Measurements from ENCODE around the gene PILRA. TPM values are rescaled to one million over a fixed set of nuclear protein-coding genes. Genes with fewer than 3 reads are reported as not detected.

The PILRA gene
- total and polyA plus RNA-seq, 9 donors = 1.5 to 25.9 (median 4.8) TPM

GRCh38 chr7:100394077-100394476 lies 20.8 kb downstream of the PILRA start:
- no peak for DNase-seq
- intact Hi-C loops (cut with DNase I) = no loop called here
- 62 to 79% (median 68%) methylated on average over 2 of the region's 2 CpGs for WGBS, 3 donors
- H3K27ac ChIP-seq = no peak overlapping the region
- no peaks in the 10 kb centered on the region for H3K36me3 ChIP-seq
- peaks cover 4% of the 10 kb centered on the region for H3K4me1 ChIP-seq (ENCODE audit: insufficient read depth)
- H3K9me3 ChIP-seq = no peaks in the 10 kb centered on the region
- H3K27me3 ChIP-seq = no peaks in the 10 kb centered on the region
- no peak for TF ChIP-seq POLR2A (IDR thresholded peaks at IDR 0.05)
- no peak for TF ChIP-seq CTCF (IDR thresholded peaks at IDR 0.05)
- TF ChIP-seq EP300 (IDR thresholded peaks at IDR 0.05) = no peak
- H3K4me3 ChIP-seq = no peak overlapping the region

DNA sequence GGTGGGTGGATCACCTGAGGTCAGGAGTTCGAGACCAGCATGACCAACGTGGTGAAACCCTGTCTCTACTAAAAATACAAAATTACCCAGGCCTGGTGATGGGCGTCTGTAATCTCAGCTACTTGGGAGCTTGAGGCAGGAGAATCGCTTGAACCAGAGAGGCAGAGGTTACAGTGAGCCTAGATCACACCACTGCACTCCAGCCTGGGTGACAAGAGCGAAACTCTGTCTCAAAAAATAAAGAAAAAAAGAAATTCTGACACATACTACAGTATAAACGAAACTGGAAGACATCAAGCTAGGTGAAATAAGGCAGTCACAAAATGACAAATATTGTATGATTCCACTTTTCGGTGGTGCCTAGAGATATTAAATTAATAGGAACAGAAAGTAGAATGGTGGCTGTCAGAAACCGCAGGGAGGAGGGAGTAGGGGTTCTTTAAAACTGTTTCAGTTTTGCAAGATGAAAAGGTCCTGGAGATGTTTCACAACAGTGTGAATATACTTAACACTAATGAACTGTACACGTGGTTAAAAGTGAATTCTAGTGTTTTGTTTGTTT lies 23.2 kb downstream of the PILRA start:
- DNase-seq = no peak
- intact Hi-C loops (cut with DNase I) = no loop called here
- Histone ChIP-seq H3K36me3 (no peaks in the 10 kb centered on the region), H3K4me3 (no peak overlapping the region), H3K4me1 (ENCODE audit: insufficient read depth) (peaks cover 4% of the 10 kb centered on the region), H3K27ac (no peak overlapping the region), H3K27me3 (no peaks in the 10 kb centered on the region), H3K9me3 (no peaks in the 10 kb centered on the region)
- WGBS, 3 donors = 66 to 71% (median 68%) methylated on average over 9 of the region's 9 CpGs
- TF ChIP-seq EP300 (IDR thresholded peaks at IDR 0.05) = no peak
- no peak for TF ChIP-seq CTCF (IDR thresholded peaks at IDR 0.05)
- no peak for TF ChIP-seq POLR2A (IDR thresholded peaks at IDR 0.05)

- intact Hi-C loops (cut with DNase I) = no loop called here
- H3K9me3 ChIP-seq = no peaks in the 10 kb centered on the region
- 69 to 72% (median 71%) methylated on average over 13 of the region's 13 CpGs for WGBS, 3 donors
Measured at GRCh38 chr7:100397315-100398081, 24.2 kb downstream of the PILRA start.

DNA sequence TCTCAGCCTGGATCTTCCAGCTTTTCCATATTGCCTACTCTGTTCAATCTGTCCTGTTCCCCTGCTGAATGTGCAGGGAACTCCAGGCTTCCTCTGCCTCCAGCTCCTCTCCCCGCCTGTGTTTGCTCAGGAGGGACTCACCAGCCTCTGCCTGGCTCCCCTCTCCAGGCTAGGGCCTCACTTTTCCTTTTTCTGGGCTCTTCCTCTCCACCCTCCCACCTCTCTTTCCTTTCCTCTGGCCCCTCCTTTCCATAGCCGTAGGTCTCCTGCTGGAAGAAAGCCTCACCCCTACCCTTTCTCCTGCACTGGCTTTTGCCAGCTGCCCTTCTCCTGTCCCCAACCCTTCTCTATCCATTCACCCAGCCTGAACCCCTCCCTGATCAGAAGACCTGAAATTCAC lies 25.0 kb downstream of the PILRA start:
- Histone ChIP-seq H3K27me3 (no peaks in the 10 kb centered on the region), H3K27ac (no peak overlapping the region), H3K36me3 (no peaks in the 10 kb centered on the region), H3K9me3 (no peaks in the 10 kb centered on the region), H3K4me1 (ENCODE audit: insufficient read depth) (peaks cover 4% of the 10 kb centered on the region), H3K4me3 (no peak overlapping the region)
- intact Hi-C loops (cut with DNase I) = no loop called here
- no peak for DNase-seq
- TF ChIP-seq EP300 (IDR thresholded peaks at IDR 0.05) (no peak), CTCF (IDR thresholded peaks at IDR 0.05) (no peak), POLR2A (IDR thresholded peaks at IDR 0.05) (no peak)
- 32 to 47% (median 38%) methylated on average over 2 of the region's 2 CpGs for WGBS, 3 donors

More at GRCh38 chr7:100397315-100398081, 24.2 kb downstream of the PILRA start:
- Histone ChIP-seq H3K36me3 (no peaks in the 10 kb centered on the region), H3K27ac (no peak overlapping the region), H3K4me3 (no peak overlapping the region), H3K27me3 (no peaks in the 10 kb centered on the region), H3K4me1 (ENCODE audit: insufficient read depth) (peaks cover 4% of the 10 kb centered on the region)
- no peak for TF ChIP-seq POLR2A (IDR thresholded peaks at IDR 0.05)
- no peak for TF ChIP-seq EP300 (IDR thresholded peaks at IDR 0.05)
- TF ChIP-seq CTCF (IDR thresholded peaks at IDR 0.05) = no peak
- DNase-seq = no peak
